OCI-LY1 (cell line): ENCODE results near the gene VIT.
"Not testable (repeated sequence)": the region's sequence is repeated elsewhere in the genome, so short reads cannot be mapped to it uniquely, and the experiment has no call there.

Source experiments
- H2AFZ ChIP-seq: fragments of 200-600 bp; sonication (generic), shearing (Covaris generic); 2 replicates; pipeline ENCODE4 v1.6.0; 2014; ENCODE audit warnings: antibody characterized with exemption, mild to moderate bottlenecking, low read length
- H3F3A ChIP-seq: fragments of 200-600 bp; sonication (generic), shearing (Covaris generic); 2 replicates; pipeline ENCODE4 v1.6.0; 2014; ENCODE audit warnings: mild to moderate bottlenecking, antibody characterized with exemption, low read length, moderate library complexity; ENCODE audit not compliant: insufficient read depth
- H3K27ac ChIP-seq: fragments of 200-600 bp; sonication (generic); 2 replicates; pipeline ENCODE4 v1.5.1; 2014; ENCODE audit warnings: low read length, mixed run types, mild to moderate bottlenecking, low read depth; ENCODE audit not compliant: poor library complexity, severe bottlenecking
- H3K27me3 ChIP-seq: fragments of 200-600 bp; sonication (generic); 2 replicates; pipeline ENCODE4 v1.6.0; 2014; ENCODE audit warnings: antibody characterized with exemption, mild to moderate bottlenecking, low read length, moderate library complexity; ENCODE audit not compliant: insufficient read depth
- H3K36me3 ChIP-seq: fragments of 200-600 bp; sonication (generic); 2 replicates; pipeline ENCODE4 v1.6.1; 2014; ENCODE audit warnings: mild to moderate bottlenecking, antibody characterized with exemption, low read length, moderate library complexity, mixed read lengths; ENCODE audit not compliant: insufficient read depth
- H3K4me1 ChIP-seq: fragments of 200-600 bp; sonication (generic); 2 replicates; pipeline ENCODE4 v1.5.1; 2014; ENCODE audit warnings: mild to moderate bottlenecking, low read length, moderate library complexity; ENCODE audit not compliant: insufficient read depth, severe bottlenecking
- H3K4me2 ChIP-seq: fragments of 200-600 bp; sonication (generic), shearing (Covaris generic); 2 replicates; pipeline ENCODE4 v1.6.1; 2014; ENCODE audit warnings: low read length
- H3K4me3 ChIP-seq: fragments of 200-600 bp; sonication (generic); 2 replicates; pipeline ENCODE4 v1.5.1; 2014; ENCODE audit warnings: low read length, low read depth, mild to moderate bottlenecking, mixed read lengths; ENCODE audit not compliant: poor library complexity, severe bottlenecking
- H3K79me2 ChIP-seq: fragments of 200-600 bp; shearing (Covaris generic); 2 replicates; pipeline ENCODE4 v1.6.1; 2016; ENCODE audit warnings: mixed run types, low read length, mixed read lengths; ENCODE audit not compliant: insufficient read depth
- H3K9ac ChIP-seq: fragments of 200-600 bp; sonication (generic), shearing (Covaris generic); 2 replicates; pipeline ENCODE4 v1.6.1; 2014; ENCODE audit warnings: mild to moderate bottlenecking, low read length, mixed read lengths
- H3K9me2 ChIP-seq: fragments of 200-600 bp; sonication (generic), shearing (Covaris generic); 2 replicates; pipeline ENCODE4 v1.6.1; 2014; ENCODE audit warnings: low read depth, mild to moderate bottlenecking, low read length, mixed read lengths
- H3K9me3 ChIP-seq: fragments of 200-600 bp; shearing (Covaris generic); 2 replicates; pipeline ENCODE4 v1.6.1; 2014; ENCODE audit warnings: low read length, mixed read lengths
- H4K20me1 ChIP-seq: fragments of 200-600 bp; sonication (generic), shearing (Covaris generic); 2 replicates; pipeline ENCODE4 v1.6.0; 2016; ENCODE audit warnings: mild to moderate bottlenecking, low read length; ENCODE audit not compliant: insufficient read depth
- EZH2 ChIP-seq: fragments of 200-600 bp; sonication (generic), shearing (Covaris generic); IDR thresholded peaks from 2 replicates; pipeline ENCODE4 v1.8.0; 2017; ENCODE audit warnings: borderline replicate concordance, mixed run types, mild to moderate bottlenecking, antibody characterized with exemption, low read length, moderate library complexity, mixed read lengths
- TF ChIP-seq, protein P1 (sequence below): fragments of 200-600 bp; sonication (generic), shearing (Covaris generic); IDR thresholded peaks from 2 replicates; pipeline ENCODE4 v1.5.1; 2017; ENCODE audit warnings: mild to moderate bottlenecking, antibody characterized with exemption, low read length, moderate library complexity, mixed read lengths

Gene VIT

DNA sequence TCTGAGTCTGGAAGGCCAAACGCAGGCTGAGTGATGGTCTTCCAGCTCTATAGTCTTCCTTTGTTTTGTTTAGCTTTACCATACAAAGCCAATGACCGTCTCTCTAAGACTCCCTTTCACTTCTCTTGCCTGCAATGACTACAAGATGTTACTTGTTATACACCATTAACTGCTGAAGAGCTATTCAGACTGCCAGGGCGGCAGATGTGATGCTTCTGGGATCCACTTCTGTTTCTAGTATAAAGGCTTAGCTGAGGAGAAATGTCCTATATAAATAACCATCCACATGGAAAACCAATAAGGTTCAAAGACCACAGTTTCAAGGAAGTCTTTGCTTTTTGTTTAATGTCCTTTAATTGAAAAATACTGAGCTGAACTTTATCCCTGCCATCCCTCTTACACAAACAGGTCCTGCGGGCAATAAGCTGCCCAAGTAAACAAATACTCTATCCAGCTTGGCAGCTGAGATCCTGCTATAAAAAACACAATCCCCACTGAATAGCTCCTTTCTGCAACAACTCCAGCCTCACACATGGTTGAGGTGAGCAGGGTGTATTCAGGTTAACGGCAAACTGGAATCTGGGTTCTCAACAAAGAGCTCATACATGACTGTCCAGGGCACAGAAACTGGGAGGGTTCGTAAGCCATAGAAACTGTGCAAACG, 124.6 kb downstream of the VIT start:
- no peak for TF ChIP-seq EZH2
- TF ChIP-seq, protein P1, sequence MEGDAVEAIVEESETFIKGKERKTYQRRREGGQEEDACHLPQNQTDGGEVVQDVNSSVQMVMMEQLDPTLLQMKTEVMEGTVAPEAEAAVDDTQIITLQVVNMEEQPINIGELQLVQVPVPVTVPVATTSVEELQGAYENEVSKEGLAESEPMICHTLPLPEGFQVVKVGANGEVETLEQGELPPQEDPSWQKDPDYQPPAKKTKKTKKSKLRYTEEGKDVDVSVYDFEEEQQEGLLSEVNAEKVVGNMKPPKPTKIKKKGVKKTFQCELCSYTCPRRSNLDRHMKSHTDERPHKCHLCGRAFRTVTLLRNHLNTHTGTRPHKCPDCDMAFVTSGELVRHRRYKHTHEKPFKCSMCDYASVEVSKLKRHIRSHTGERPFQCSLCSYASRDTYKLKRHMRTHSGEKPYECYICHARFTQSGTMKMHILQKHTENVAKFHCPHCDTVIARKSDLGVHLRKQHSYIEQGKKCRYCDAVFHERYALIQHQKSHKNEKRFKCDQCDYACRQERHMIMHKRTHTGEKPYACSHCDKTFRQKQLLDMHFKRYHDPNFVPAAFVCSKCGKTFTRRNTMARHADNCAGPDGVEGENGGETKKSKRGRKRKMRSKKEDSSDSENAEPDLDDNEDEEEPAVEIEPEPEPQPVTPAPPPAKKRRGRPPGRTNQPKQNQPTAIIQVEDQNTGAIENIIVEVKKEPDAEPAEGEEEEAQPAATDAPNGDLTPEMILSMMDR, result no peak
- no peak overlapping the region for H2AFZ ChIP-seq
- no peaks in the 10 kb centered on the region for H3K27me3 ChIP-seq
- H3K4me2 ChIP-seq, result no peak overlapping the region
- no peaks in the 10 kb centered on the region for H3K36me3 ChIP-seq
- H3K9me3 ChIP-seq, result no peaks in the 10 kb centered on the region
- no peak overlapping the region for H3K27ac ChIP-seq
- H4K20me1 ChIP-seq, result no peaks in the 10 kb centered on the region
- H3K9me2 ChIP-seq, result no peaks in the 10 kb centered on the region
- H3K4me1 ChIP-seq, result no peaks in the 10 kb centered on the region
- no peak overlapping the region for H3K9ac ChIP-seq
- no peaks in the 10 kb centered on the region for H3K79me2 ChIP-seq
- no peaks in the 10 kb centered on the region for H3F3A ChIP-seq
- no peak overlapping the region for H3K4me3 ChIP-seq

DNA sequence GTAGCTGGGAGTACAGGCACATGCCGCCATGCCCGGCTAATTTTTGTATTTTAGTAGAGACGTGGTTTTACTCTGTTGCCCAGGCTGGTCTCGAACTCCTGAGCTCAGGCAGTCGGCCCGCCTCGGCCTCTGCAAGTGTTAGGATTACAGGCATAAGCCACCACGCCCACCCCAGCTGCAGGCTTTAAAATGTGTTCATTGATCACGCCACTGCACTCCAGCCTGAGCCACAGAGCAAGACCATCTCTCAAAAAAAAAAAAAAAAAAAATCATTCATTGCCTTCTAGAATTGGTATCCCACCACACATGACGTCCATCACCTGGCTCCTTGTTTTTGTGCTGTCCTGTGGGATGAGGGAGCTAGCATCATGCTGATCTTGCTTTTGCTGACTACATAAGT, 127.4 kb downstream of the VIT start:
- H3K4me1 ChIP-seq, result no peaks in the 10 kb centered on the region
- no peak overlapping the region for H3K4me3 ChIP-seq
- H3K9ac ChIP-seq, result no peak overlapping the region
- H3K79me2 ChIP-seq, result no peaks in the 10 kb centered on the region
- H3F3A ChIP-seq, result no peaks in the 10 kb centered on the region
- H3K27me3 ChIP-seq, result no peaks in the 10 kb centered on the region
- H3K9me3 ChIP-seq, result no peaks in the 10 kb centered on the region
- no peaks in the 10 kb centered on the region for H3K9me2 ChIP-seq
- H2AFZ ChIP-seq, result no peak overlapping the region
- no peaks in the 10 kb centered on the region for H3K36me3 ChIP-seq
- TF ChIP-seq, protein P1, result no peak
- TF ChIP-seq EZH2, result no peak
- H3K27ac ChIP-seq, result no peak overlapping the region
- H4K20me1 ChIP-seq, result no peaks in the 10 kb centered on the region
- H3K4me2 ChIP-seq, result no peak overlapping the region

DNA sequence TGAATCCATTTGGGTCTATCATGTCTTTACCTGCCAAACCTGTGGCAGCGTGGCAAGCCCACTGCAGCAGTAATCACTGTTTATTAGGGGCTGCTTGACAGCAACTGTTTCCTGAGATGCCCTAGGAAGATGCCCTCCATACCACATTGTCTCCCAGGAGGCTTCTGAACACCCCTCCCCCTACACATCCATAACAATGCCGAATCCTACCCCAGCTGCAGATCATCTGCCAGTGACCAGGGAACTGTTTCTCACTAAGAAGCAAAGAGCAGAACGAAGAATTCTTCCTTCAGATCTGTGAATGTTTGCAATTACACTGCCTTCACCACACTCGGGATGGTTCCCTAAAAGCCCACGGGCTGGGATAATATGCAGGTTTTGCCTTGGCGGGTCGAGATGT, 127.8 kb downstream of the VIT start:
- H3F3A ChIP-seq, result no peaks in the 10 kb centered on the region
- H3K9me3 ChIP-seq, result no peaks in the 10 kb centered on the region
- H3K4me2 ChIP-seq, result no peak overlapping the region
- H3K4me3 ChIP-seq, result no peak overlapping the region
- no peak for TF ChIP-seq EZH2
- TF ChIP-seq, protein P1, result no peak
- H4K20me1 ChIP-seq, result no peaks in the 10 kb centered on the region
- no peak overlapping the region for H2AFZ ChIP-seq
- H3K27me3 ChIP-seq, result no peaks in the 10 kb centered on the region
- no peaks in the 10 kb centered on the region for H3K79me2 ChIP-seq
- no peaks in the 10 kb centered on the region for H3K4me1 ChIP-seq
- H3K27ac ChIP-seq, result no peak overlapping the region
- H3K36me3 ChIP-seq, result no peaks in the 10 kb centered on the region
- H3K9me2 ChIP-seq, result no peaks in the 10 kb centered on the region
- H3K9ac ChIP-seq, result no peak overlapping the region

DNA sequence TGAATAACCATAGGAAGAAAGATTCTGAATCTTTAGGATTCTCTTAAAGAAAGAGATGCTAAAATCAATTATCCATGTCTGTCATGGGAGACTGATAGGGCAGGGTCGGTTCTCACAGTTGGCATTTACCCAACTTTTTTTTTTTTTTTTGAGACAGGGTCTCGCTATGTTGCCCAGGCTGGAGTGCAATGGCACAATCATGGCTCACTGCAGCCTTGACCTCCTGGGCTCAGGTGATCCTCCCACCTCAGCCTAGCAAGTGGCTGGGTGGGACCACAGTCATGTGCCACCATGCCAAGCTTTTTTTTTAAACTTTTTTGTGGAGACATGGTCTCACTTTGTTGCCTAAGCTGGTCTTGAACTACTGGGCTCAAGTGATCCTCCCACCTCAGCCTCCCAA, 128.2 kb downstream of the VIT start:
- H3K4me2 ChIP-seq, H4K20me1 ChIP-seq, H3K4me3 ChIP-seq, H3F3A ChIP-seq, H3K27ac ChIP-seq, H3K4me1 ChIP-seq, H3K9me2 ChIP-seq, H2AFZ ChIP-seq, H3K9me3 ChIP-seq, H3K79me2 ChIP-seq, H3K9ac ChIP-seq, H3K36me3 ChIP-seq, H3K27me3 ChIP-seq: not testable (repeated sequence)
